GM12878 (cell line): ENCODE measurements around the gene DLEC1. TPM values are rescaled to one million over a fixed set of nuclear protein-coding genes. Genes with fewer than 3 reads are reported as not detected.

Source experiments
- ATAC-seq: fragments of 200-7000 bp; cut with Tn5 transposase; 3 replicates; pipeline ENCODE4 v1.9.1; 2020; ENCODE audit warnings: mild to moderate bottlenecking, moderate library complexity
- BruUV-seq: library from RNA; stranded (reverse); fragments of 400-500 nt; replicated peaks from 2 replicates; lab custom pipeline; 2021; lab: Mats Ljungman, UMichigan
- CTCF ChIA-PET: fragments of 300-600 bp; sonication (Branson Sonifier 250); formaldehyde crosslinking; extraction: SDS; loops from one replicate; lab custom pipeline; 2021; ENCODE audit warnings: inconsistent platforms; lab: Yijun Ruan, JAX
- POLR2A ChIA-PET: fragments of 350-600 bp; formaldehyde crosslinking; extraction: SDS; loops from one replicate; lab custom pipeline; 2021; ENCODE audit warnings: inconsistent platforms; lab: Charles Lee
- RAD21 ChIA-PET: fragments of 300-600 bp; sonication (Branson Sonifier 250); formaldehyde crosslinking; loops from one replicate; lab custom pipeline; 2023; ENCODE audit warnings: antibody characterized with exemption; ENCODE audit not compliant: unreplicated experiment; lab: Charles Lee
- SMC1A ChIA-PET: fragments of 300-600 bp; sonication (Branson Sonifier 250); formaldehyde crosslinking; loops from one replicate; lab custom pipeline; 2023; ENCODE audit not compliant: unreplicated experiment, uncharacterized antibody; lab: Charles Lee
- DNase-seq: peaks from one replicate; pipeline ENCODE4 v3.0.0-alpha.2; 2011; ENCODE audit warnings: low read depth, low spot score
- FAIRE-seq: peaks from 3 replicates; lab custom pipeline; 2011; peaks lifted over from hg19 to GRCh38; lab: Jason Lieb, UNC
- H2AFZ ChIP-seq: 2 replicates; pipeline ENCODE4 v1.6.0; 2011; ENCODE audit warnings: low read depth, low read length, control low read depth; ENCODE audit not compliant: control insufficient read depth
- H3K27ac ChIP-seq: 2 replicates; pipeline ENCODE4 v1.5.1; 2011; ENCODE audit warnings: control low read depth; ENCODE audit not compliant: control insufficient read depth, insufficient read depth
- H3K27me3 ChIP-seq, 2 experiments: replicated peaks in 1 of 2; 2 replicates each; pipeline versions ENCODE4 v1.6.0 to v1.6.1; 2011; ENCODE audit warnings: low read length in 1 of 2; ENCODE audit not compliant: control insufficient read depth in 2 of 2, insufficient read depth in 2 of 2
- H3K36me3 ChIP-seq, 2 experiments: 2 replicates each; pipeline ENCODE4 v1.5.1; 2011; ENCODE audit warnings: low read length in 1 of 2; ENCODE audit not compliant: control insufficient read depth in 2 of 2, insufficient read depth in 2 of 2
- H3K4me1 ChIP-seq: 2 replicates; pipeline ENCODE4 v1.6.1; 2011; ENCODE audit warnings: mild to moderate bottlenecking, low read length, moderate library complexity, mixed read lengths; ENCODE audit not compliant: control insufficient read depth, insufficient read depth
- H3K4me2 ChIP-seq: 2 replicates; pipeline ENCODE4 v1.6.0; 2011; ENCODE audit warnings: control low read depth; ENCODE audit not compliant: control insufficient read depth, insufficient read depth
- H3K4me3 ChIP-seq: fragments of 200-600 bp; sonication (generic); 2 replicates; pipeline ENCODE4 v1.5.1; 2016
- H3K79me2 ChIP-seq: 2 replicates; pipeline ENCODE4 v1.6.0; 2011; ENCODE audit warnings: low read length; ENCODE audit not compliant: control insufficient read depth, insufficient read depth
- H3K9ac ChIP-seq: 2 replicates; pipeline ENCODE4 v1.8.0; 2011; ENCODE audit warnings: low read length, control low read depth, mixed read lengths; ENCODE audit not compliant: control insufficient read depth, insufficient read depth
- H3K9me3 ChIP-seq: replicated peaks from 3 replicates; pipeline ENCODE4 v1.5.1; 2011; ENCODE audit warnings: mild to moderate bottlenecking, low read length; ENCODE audit not compliant: control insufficient read depth, insufficient read depth
- H4K20me1 ChIP-seq: 2 replicates; pipeline ENCODE4 v1.6.0; 2011; ENCODE audit not compliant: control insufficient read depth, insufficient read depth
- BCL3 ChIP-seq: IDR thresholded peaks from 2 replicates; pipeline ENCODE4 v1.6.1; 2011; ENCODE audit warnings: borderline replicate concordance, low read depth, mild to moderate bottlenecking, moderate library complexity, low read length; ENCODE audit not compliant: insufficient read depth, poor library complexity, severe bottlenecking
- IKZF1 ChIP-seq: fragments of 450-650 bp; conservative IDR thresholded peaks from 2 replicates; pipeline ENCODE4 v1.6.1; 2017; ENCODE audit warnings: antibody characterized with exemption, mild to moderate bottlenecking
- PAX5 ChIP-seq: IDR thresholded peaks from 2 replicates; pipeline ENCODE4 v1.6.1; 2011; ENCODE audit warnings: low read depth, low read length, borderline replicate concordance
- PBX3 ChIP-seq: IDR thresholded peaks from 2 replicates; pipeline ENCODE4 v1.6.1; 2011; ENCODE audit warnings: mild to moderate bottlenecking, low read depth, low read length, moderate library complexity; ENCODE audit not compliant: insufficient replicate concordance
- RUNX3 ChIP-seq: IDR thresholded peaks from 2 replicates; pipeline ENCODE4 v1.6.1; 2012; ENCODE audit warnings: low read length, inconsistent platforms
- SRF ChIP-seq, 2 experiments: IDR thresholded peaks; 2 replicates each; pipeline ENCODE4 v1.6.1; 2011; ENCODE audit warnings: low read depth in 2 of 2, low read length in 2 of 2, mild to moderate bottlenecking in 1 of 2, moderate library complexity in 1 of 2
- TCF3 ChIP-seq: IDR thresholded peaks from 2 replicates; pipeline ENCODE4 v1.6.1; 2012; ENCODE audit warnings: low read depth, mild to moderate bottlenecking, low read length, borderline replicate concordance; ENCODE audit not compliant: insufficient read depth
- WGBS: methylation state at CpG from one replicate; pipeline ENCODE4 v1.1.6; 2016; ENCODE audit warnings: low lambda C conversion rate; ENCODE audit not compliant: insufficient replicate concordance, insufficient coverage; ENCODE audit errors: missing lambda C conversion rate; 5-methylcytosine and 5-hydroxymethylcytosine counted together
- in situ Hi-C: fragments of 300-500 bp; cut with MboI; formaldehyde crosslinking; loops from 9 replicates; pipeline ENCODE4 v1.14.3; 2018; ENCODE audit warnings: mixed read lengths
- intact Hi-C: fragments of 100-400 bp; cut with micrococcal nuclease; formaldehyde crosslinking; loops from one replicate; pipeline ENCODE4 v1.14.2; 2022; ENCODE audit not compliant: unreplicated experiment
- polyA plus RNA-seq, 11 experiments: library from polyadenylated mRNA; depleted of rRNA in 4 of 11; unstranded in 6 of 11; stranded (reverse) in 5 of 11; fragments of >200 nt; fragmentation: Nextera tagmentation in 4 of 11; fragmentation: Illumina TruSeq in 1 of 11; extraction: Ambion mirVana in 4 of 11; extraction: Trizol in 1 of 11; gene quantifications; 1 replicate in 1 of 11; 2 replicates in 10 of 11; pipeline versions ENCODE4 v1.2.1 to v1.2.3, GENCODE V29; 2011 to 2016; ENCODE audit warnings: inconsistent platforms in 2 of 11, missing spikeins in 2 of 11, low read depth in 1 of 11
- total RNA-seq, 4 experiments: library from RNA; depleted of rRNA in 3 of 4; stranded (reverse); fragments of >200 nt in 3 of 4; fragmentation: Illumina TruSeq in 1 of 4; extraction: Trizol in 1 of 4; gene quantifications; 2 replicates each; pipeline versions ENCODE4 v1.2.1 to v1.2.3, GENCODE V29; 2013 to 2021

Gene DLEC1
- total and polyA plus RNA-seq, 10 of the 15 experiments (the other 5 are each of a cell fraction or from before 2014, with no cell fraction given) = 0.03 to 0.29 (median 0.07) TPM; not detected in 3

GRCh38 chr3:38022301-38022700 is 16.7 kb upstream of the DLEC1 start:
- no peak for ATAC-seq
- no TSS peak for BruUV-seq
- Histone ChIP-seq H3K4me2 (no peak overlapping the region), H3K9ac (no peak overlapping the region), H3K4me3 (no peak overlapping the region), H3K9me3 (no peaks in the 10 kb centered on the region), H3K4me1 (no peaks in the 10 kb centered on the region; the same call in none of the 2 replicates), H4K20me1 (no peaks in the 10 kb centered on the region), H3K79me2 (no peaks in the 10 kb centered on the region), H2AFZ (no peak overlapping the region)
- in situ Hi-C loops (no loop called here), intact Hi-C loops (no loop called here)
- ChIA-PET POLR2A (interaction anchor here (0.8 to 1.6 kb wide), 2 partner anchors 21 to 25 kb away, joined by 3 read pairs; no protein-coding TSS in a partner anchor), RAD21 (interaction anchor here (1.2 kb wide), 1 partner anchor 19 kb away, joined by 3 read pairs; no protein-coding TSS in a partner anchor)
- no peak for FAIRE-seq
- whole genome bisulfite sequencing = 63% methylated on average over 3 of the region's 3 CpGs
- no peak for DNase-seq
- TF ChIP-seq IKZF1 (0 out of 2 replicates have a peak, but pooled peaks have one; percentile 20), SRF (IDR thresholded peaks at IDR 0.05; ENCODE audit: low read depth in 2 of 2, low read length in 2 of 2) (no peak)
- TF ChIP-seq, all 136 proteins: peak for 1
- Histone ChIP-seq H3K27me3 (no peaks in the 10 kb centered on the region), H3K27ac (no peak overlapping the region), H3K36me3 (no peaks in the 10 kb centered on the region)
- CTCF ChIA-PET = interaction anchor here (0.9 to 2.2 kb wide), 3 partner anchors 17 to 26 kb away, joined by 3 to 7 read pairs (median 4); no protein-coding TSS in a partner anchor
- SMC1A ChIA-PET = interaction anchor here (0.6 to 0.7 kb wide), 2 partner anchors 48 to 55 kb away, joined by 3 read pairs; no protein-coding TSS in a partner anchor

- Histone ChIP-seq H3K4me2 (peak overlapping the region; percentile 90; the same call in 1 of the 2 replicates), H3K27me3 (peaks cover 0 to under 1% of the 10 kb centered on the region in 2 experiments; a peak in 2 of 4 replicates), H3K4me3 (no peak overlapping the region), H4K20me1 (no peaks in the 10 kb centered on the region), H3K27ac (no peak overlapping the region), H3K36me3 (no peaks in the 10 kb centered on the region), H3K4me1 (no peaks in the 10 kb centered on the region; the same call in none of the 2 replicates), H3K9ac (no peak overlapping the region), H2AFZ (no peak overlapping the region), H3K9me3 (no peaks in the 10 kb centered on the region), H3K79me2 (no peaks in the 10 kb centered on the region)
- 51% methylated on average over 6 of the region's 6 CpGs for WGBS
- peak; percentile 59 for FAIRE-seq
- peak; percentile 90 for TF ChIP-seq BCL3
- no peak for TF ChIP-seq RUNX3
- TF ChIP-seq PAX5 = no peak
- peak; percentile 39 for TF ChIP-seq PBX3
- TF ChIP-seq TCF3 = 0 out of 2 replicates have a peak, but pooled peaks have one; percentile 74
- intact Hi-C loops = no loop called here
- in situ Hi-C loops = no loop called here
- no peak for ATAC-seq
- BruUV-seq = no TSS peak
- no peak for DNase-seq
- RAD21 ChIA-PET = interaction anchor here (1.2 kb wide), 1 partner anchor 19 kb away, joined by 3 read pairs; no protein-coding TSS in a partner anchor
- CTCF ChIA-PET = interaction anchor here (1.7 to 2.2 kb wide), 2 partner anchors 18 to 19 kb away, joined by 4 to 7 read pairs; no protein-coding TSS in a partner anchor
- SMC1A ChIA-PET = interaction anchor here (0.6 to 0.7 kb wide), 2 partner anchors 49 to 56 kb away, joined by 3 read pairs; no protein-coding TSS in a partner anchor
- POLR2A ChIA-PET = interaction anchor here (0.7 to 1.6 kb wide), 3 partner anchors 22 to 132 kb away, joined by 3 to 6 read pairs (median 3); no protein-coding TSS in a partner anchor
Observed at GRCh38 chr3:38022896-38023709, 15.9 kb upstream of the DLEC1 start.
